Subcutaneous abdominal adipose tissue (tissue), 5 donors: ENCODE measurements around the gene RND2.
"Not testable (repeated sequence)": the region's sequence is repeated elsewhere in the genome, so short reads cannot be mapped to it uniquely, and the experiment has no call there.

Experiments
- H3K27ac ChIP-seq: one replicate; pipeline ENCODE4 v1.7.0; 2013; ENCODE audit warnings: low read depth, mild to moderate bottlenecking, inconsistent platforms, low read length, moderate library complexity
- H3K27me3 ChIP-seq, 5 donors: one replicate each; pipeline ENCODE4 v1.7.0; 2013; ENCODE audit warnings: low read length in 5 of 5, inconsistent platforms in 1 of 5; ENCODE audit not compliant: control insufficient read depth in 5 of 5, insufficient read depth in 4 of 5
- H3K36me3 ChIP-seq, 5 donors: one replicate each; pipeline ENCODE4 v1.7.0; 2013; ENCODE audit warnings: low read length in 5 of 5; ENCODE audit not compliant: control insufficient read depth in 5 of 5, insufficient read depth in 5 of 5
- H3K4me1 ChIP-seq, 5 donors: one replicate each; pipeline ENCODE4 v1.7.0; 2013; ENCODE audit warnings: low read length in 5 of 5, mild to moderate bottlenecking in 3 of 5, moderate library complexity in 1 of 5; ENCODE audit not compliant: control insufficient read depth in 5 of 5, insufficient read depth in 5 of 5
- H3K4me3 ChIP-seq, 5 donors: one replicate each; pipeline ENCODE4 v1.7.0; 2013; ENCODE audit warnings: low read length in 5 of 5, low read depth in 1 of 5
- H3K9ac ChIP-seq, 5 donors: one replicate each; pipeline ENCODE4 v1.7.0; 2013; ENCODE audit warnings: low read length in 5 of 5, mild to moderate bottlenecking in 4 of 5, moderate library complexity in 3 of 5
- H3K9me3 ChIP-seq, 5 donors: one replicate each; pipeline ENCODE4 v1.7.0; 2013; ENCODE audit warnings: low read length in 5 of 5; ENCODE audit not compliant: control insufficient read depth in 5 of 5
- donor health status: healthy.
- donor health status: healthy.
- donor health status: healthy.
- donor health status: healthy.
- donor health status: healthy.

The RND2 gene

DNA sequence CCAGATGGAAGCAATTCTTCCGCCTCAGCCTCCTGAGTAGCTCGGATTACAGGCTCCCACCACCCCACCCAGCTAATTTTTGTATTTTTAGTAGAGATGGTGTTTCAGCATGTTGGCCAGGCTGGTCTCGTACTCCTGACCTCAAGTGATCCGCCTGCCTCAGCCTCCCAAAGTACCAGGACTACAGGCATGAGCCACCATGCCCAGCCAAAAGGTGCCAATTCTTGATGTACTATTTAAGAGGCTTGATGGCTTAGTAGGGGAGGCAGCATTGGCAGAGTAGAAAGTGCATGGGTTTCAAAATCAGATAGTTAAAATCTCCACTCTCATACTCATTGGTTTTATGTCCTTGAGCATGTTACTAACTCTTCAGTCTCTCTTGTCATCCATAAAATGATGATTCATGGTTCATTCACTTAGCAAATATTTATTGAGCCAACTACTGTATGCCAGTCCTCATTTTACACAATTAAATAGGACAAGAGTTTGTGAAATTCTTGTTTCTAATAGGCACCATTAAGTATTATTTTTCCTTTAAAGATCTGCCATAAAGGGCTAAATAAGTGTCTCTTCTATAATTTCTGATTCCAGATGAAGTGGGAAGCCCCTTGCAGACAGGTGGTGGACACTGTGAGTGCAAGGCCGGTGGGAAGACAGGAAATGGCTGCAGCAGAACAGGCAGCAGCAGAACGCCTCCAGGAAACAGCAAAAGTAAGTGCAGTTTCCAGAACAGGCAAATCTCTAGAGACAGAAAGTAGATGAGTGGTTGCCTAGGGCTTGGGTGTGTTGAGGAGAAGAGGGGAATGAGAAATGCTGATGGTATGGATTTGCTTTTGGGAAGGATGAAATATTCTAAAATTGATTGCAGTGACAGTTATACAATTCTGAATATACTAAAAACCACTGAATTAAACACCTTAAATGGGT lies 35.0 kb upstream of the RND2 start:
- Histone ChIP-seq H3K4me3 (no peak overlapping the region), H3K27ac (no peak overlapping the region), H3K4me1 (peaks cover 0 to 33% (median 23%) of the 10 kb centered on the region in 5 donors), H3K27me3 (no peaks in the 10 kb centered on the region), H3K36me3 (peaks cover 9 to 74% (median 53%) of the 10 kb centered on the region in 5 donors), H3K9me3 (no peaks in the 10 kb centered on the region), H3K9ac (no peak overlapping the region)

DNA sequence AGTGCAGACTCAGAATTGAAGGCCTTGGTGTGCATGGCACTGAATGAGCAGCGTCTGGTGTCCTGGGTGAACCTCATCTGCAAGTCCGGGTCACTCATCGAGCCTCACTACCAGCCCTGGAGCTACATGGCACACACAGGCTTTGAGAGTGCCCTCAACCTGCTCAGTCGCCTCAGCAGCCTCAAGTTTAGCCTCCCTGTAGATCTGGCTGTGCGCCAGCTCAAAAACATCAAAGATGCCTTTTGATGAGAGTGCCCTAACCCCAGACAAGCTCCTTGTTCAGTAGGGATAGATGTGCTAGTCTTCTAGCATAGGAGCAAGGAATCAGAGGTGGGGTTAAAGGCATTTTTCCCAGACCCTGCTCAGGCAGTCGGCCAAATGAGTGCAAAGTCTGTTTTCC lies 33.6 kb upstream of the RND2 start:
- Histone ChIP-seq H3K36me3 (peaks cover 9 to 74% (median 53%) of the 10 kb centered on the region in 5 donors), H3K9me3 (no peaks in the 10 kb centered on the region), H3K4me3 (no peak overlapping the region), H3K27ac (no peak overlapping the region), H3K4me1 (peaks cover 0 to 21% (median 12%) of the 10 kb centered on the region in 5 donors), H3K9ac (no peak overlapping the region), H3K27me3 (no peaks in the 10 kb centered on the region)

DNA sequence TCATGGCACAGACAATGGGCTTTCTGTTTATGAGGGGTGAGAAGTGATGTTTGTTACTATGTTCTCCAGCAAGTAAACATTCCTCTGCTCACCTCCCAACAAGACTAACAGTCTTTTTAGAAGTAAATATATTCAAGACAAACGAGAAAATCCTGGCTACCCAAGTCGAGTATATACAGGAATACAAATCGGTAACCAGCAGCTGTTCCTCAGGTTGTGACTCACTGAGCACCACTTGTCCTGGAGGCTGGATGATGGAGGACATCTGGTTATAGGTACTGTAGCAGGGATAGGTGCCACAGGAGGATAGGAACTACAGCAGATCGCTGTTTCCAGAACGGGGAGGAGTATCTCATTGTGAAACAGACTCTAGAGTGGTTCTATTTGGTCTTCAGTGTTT lies 32.2 kb upstream of the RND2 start:
- H3K36me3 ChIP-seq = peaks cover 9 to 67% (median 47%) of the 10 kb centered on the region in 5 donors

DNA sequence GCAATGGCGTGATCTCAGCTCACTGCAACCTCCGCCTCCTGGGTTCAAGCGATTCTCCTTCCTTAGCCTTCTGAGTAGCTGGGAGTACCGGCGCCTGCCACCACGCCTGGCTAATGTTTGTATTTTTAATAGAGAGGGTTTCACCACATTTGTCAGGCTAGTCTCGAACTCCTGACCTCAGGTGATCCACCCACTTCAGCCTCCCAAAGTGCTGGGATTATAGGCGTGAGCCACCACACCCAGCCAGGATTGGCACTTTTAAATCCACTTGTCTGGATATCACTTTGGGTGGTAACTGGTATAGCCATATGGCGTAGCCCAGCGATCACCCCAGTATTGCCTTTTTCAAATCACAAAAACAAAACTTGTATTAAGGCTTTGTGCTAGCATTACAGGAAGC lies 31.1 kb upstream of the RND2 start:
- H3K4me3 ChIP-seq, H3K9ac ChIP-seq, H3K27ac ChIP-seq, H3K27me3 ChIP-seq, H3K9me3 ChIP-seq: not testable (repeated sequence)
- peaks cover 9 to 56% (median 41%) of the 10 kb centered on the region in 5 donors for H3K36me3 ChIP-seq
- H3K4me1 ChIP-seq = peaks cover 0 to 12% (median 11%) of the 10 kb centered on the region in 5 donors

More for the DNA sequence above, 32.2 kb upstream of the RND2 start:
- Histone ChIP-seq H3K4me3 (no peak overlapping the region), H3K27me3 (no peaks in the 10 kb centered on the region), H3K4me1 (peaks cover 0 to 14% (median 8%) of the 10 kb centered on the region in 5 donors), H3K27ac (no peak overlapping the region), H3K9me3 (no peaks in the 10 kb centered on the region), H3K9ac (no peak overlapping the region)

DNA sequence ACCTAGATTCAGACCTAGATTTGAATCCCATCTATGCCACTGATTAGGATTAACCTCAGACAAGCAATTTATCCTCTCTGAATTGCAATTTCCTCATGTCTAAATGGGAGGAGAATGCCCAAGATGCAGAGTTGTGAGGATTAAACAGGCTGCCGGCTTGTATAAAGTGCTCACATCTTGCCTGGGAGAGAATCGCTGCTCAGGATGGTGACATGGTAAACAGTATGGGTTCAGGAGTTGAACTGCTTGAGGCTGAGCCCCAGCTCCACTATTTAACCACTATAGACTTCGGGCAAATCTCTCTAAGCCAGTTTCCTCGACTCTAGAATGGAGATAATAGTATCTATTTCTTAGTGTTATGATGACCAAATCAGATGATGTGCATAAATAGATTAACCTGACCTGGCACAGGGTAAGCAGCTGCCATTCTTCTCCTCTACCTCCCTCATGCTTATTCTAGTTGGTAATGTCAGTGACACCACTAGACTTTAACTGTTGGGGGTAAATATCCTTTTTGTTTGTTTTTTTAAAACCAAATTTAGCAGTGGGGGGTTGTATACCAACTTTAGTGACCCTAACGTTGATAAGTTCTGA lies 27.5 kb upstream of the RND2 start:
- Histone ChIP-seq H3K27ac (peak overlapping the region; percentile 50), H3K4me3 (peak overlapping the region in 3 of 5 donors; percentile 40 to 98 (median 92)), H3K27me3 (no peaks in the 10 kb centered on the region), H3K36me3 (peaks cover 7 to 44% (median 32%) of the 10 kb centered on the region in 5 donors), H3K9me3 (no peaks in the 10 kb centered on the region), H3K9ac (peak overlapping the region in 3 of 5 donors; percentile 53 to 69 (median 63)), H3K4me1 (peaks cover 8 to 37% (median 34%) of the 10 kb centered on the region in 5 donors)

DNA sequence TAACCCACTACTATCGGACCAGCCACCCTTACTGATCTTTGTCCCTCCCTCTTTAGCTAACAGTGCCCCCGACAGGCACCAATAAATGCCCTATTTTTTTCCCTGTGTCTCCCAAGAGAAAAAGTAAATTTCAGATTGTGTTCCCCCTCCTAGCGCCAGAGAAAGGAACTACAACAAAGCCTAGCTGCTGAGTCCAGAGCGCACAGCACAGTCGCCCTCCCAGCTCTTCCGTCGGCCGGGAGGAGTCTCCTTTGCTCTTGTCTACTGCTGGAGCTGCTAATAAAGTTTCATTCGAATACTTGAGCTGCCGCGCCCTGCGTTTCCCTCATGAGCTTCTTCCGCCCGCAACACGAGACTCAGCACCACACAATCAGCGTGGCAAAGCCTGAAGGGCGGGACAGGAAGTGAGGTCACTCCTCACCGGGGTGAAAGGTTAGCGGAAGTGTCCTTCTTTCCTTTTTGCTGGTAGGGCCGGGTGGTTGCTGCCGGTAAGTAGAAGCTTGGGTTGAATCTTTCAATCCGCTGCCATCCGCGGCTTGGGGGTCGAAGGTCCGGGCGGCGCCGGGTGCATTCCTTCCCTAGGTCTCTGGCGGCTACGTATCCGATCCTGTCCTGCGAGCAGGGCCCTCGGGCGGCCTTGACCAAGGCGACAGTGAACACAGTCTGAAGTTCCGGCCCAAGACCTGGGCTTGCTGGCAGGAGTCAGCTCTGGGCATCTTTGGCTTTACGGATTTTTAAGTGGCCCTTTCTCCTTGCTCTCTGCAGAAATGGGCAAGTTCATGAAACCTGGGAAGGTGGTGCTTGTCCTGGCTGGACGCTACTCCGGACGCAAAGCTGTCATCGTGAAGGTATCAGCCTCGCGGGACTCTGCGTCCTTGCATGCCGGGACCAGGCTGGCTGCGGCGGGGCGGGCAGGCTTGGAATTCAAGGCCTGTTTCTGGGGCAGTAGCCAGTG lies 26.8 kb upstream of the RND2 start, which contains the start of gene RPL27:
RPL27 (plus strand) TSS at position 436 of the 955 bp plus-strand sequence; CDS start at position 768, 332 bp downstream.
- Histone ChIP-seq H3K4me1 (peaks cover 8 to 37% (median 36%) of the 10 kb centered on the region in 5 donors), H3K9me3 (no peaks in the 10 kb centered on the region), H3K36me3 (peaks cover 7 to 44% (median 32%) of the 10 kb centered on the region in 5 donors), H3K27me3 (no peaks in the 10 kb centered on the region), H3K9ac (peak within 1 kb of the TSS; percentile 75 to 99 (median 94)), H3K4me3 (peak within 1 kb of the TSS; percentile 73 to 98 (median 92)), H3K27ac (peak within 1 kb of the TSS; percentile 94)

DNA sequence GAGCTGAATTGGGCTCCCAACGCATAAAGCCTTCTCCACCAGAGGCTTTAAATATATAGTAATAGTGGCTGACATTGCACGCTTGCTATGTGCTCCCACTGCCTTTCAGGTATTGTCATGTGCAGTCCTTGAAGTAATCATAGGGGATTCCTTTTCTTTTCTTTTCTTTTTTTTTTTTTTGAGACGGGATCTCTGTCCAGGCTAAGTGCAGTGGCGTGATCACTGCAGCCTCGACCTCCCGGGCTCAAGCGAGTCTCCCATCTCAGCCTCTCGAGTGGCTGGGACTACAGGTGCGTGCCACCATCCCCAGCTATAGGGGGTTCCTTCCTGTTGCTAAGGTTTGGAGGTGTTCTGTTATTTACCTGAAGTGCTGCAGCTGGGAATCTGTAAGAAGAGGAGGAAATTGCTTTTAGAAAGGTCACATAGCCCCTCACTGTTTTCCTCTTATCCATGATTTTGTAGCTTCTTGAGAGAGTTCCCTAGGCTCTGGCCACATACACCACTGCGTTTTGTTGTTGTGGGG lies 26.0 kb upstream of the RND2 start:
- H3K27ac ChIP-seq = peak overlapping the region; percentile 94
- no peaks in the 10 kb centered on the region for H3K9me3 ChIP-seq
- H3K4me1 ChIP-seq = peaks cover 8 to 37% (median 36%) of the 10 kb centered on the region in 5 donors
- peaks cover 7 to 43% (median 34%) of the 10 kb centered on the region in 5 donors for H3K36me3 ChIP-seq
- peak overlapping the region; percentile 75 to 99 (median 94) for H3K9ac ChIP-seq
- H3K27me3 ChIP-seq = no peaks in the 10 kb centered on the region
- peak overlapping the region; percentile 73 to 98 (median 92) for H3K4me3 ChIP-seq

DNA sequence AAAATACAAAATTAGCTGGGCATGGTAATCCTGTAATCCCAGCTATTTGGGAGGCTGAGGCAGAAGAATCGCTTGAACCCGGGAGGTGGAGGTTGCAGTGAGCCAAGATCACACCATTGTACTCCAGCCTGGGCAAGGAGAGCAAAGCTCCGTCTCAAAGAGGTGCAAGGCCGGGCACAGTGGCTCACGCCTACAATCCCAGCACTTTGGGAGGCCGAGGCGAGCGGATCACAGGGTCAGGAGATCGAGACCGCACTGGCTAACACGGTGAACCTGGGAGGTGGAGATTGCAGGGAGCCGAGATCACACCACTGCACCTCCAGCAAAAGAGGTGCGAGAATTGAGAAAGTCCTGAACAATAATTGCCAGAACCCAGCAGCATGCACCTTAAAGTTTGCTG lies 24.1 kb upstream of the RND2 start:
- H3K27me3 ChIP-seq, H3K4me3 ChIP-seq, H3K9me3 ChIP-seq: not testable (repeated sequence)
- peak overlapping the region; percentile 54 for H3K27ac ChIP-seq
- H3K36me3 ChIP-seq = peaks cover 7 to 37% (median 34%) of the 10 kb centered on the region in 5 donors
- H3K4me1 ChIP-seq = peaks cover 8 to 37% (median 36%) of the 10 kb centered on the region in 5 donors
- H3K9ac ChIP-seq = peak overlapping the region in 2 of 5 donors; percentile 16 to 51

DNA sequence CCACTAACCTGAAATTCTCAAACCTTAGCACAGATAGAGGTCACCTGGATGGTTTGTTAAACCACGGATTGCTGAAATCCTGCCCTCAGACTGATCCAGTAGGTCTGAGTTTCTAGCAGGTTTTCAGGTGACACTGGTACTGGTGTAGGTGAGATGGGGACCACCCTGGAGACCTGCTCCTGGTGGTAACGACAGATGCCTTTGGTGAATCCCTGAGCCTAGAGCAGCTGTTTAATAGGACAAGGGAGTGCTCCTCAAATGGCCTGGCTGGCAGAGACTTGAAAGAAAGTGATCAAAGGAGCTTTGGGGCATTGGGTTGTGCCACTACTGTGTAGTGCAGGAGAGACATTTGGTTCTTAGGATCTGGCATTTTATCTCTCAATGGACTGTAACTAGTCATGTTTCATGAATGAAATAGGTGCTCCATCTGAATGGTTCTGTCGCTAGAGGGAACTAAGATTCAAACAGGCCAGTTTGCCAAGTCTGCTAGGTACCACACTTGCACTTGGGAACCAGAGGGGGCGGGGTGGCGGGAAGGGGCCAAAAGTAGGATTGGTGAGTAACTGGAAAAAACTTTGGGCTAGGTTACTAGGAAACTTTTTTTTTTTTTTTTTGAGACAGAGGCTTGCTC lies 21.4 kb upstream of the RND2 start:
- peaks cover 7 to 37% (median 34%) of the 10 kb centered on the region in 5 donors for H3K36me3 ChIP-seq
- no peaks in the 10 kb centered on the region for H3K27me3 ChIP-seq
- no peaks in the 10 kb centered on the region for H3K9me3 ChIP-seq
- peak overlapping the region; percentile 13 for H3K27ac ChIP-seq
- no peak overlapping the region for H3K4me3 ChIP-seq
- peaks cover 8 to 46% (median 38%) of the 10 kb centered on the region in 5 donors for H3K4me1 ChIP-seq
- no peak overlapping the region for H3K9ac ChIP-seq
